ENCODE results near the gene INHA. TPM values are rescaled to one million over a fixed set of nuclear protein-coding genes. Genes with fewer than 3 reads are reported as not detected.

The INHA gene
- total RNA-seq, 2 experiments from 2014 or later = not detected

GRCh38 chr2:219553463-219553963 is 18.6 kb upstream of the INHA start:
- CTCF ChIA-PET = interaction anchor here (0.9 to 4.2 kb wide), 2 partner anchors 9 to 12 kb away, joined by 3 to 23 read pairs; no protein-coding TSS in a partner anchor
- DNase-seq = no peak
- POLR2A ChIA-PET = no interaction called here
- Mint-ChIP-seq H3K9me3 (no peaks in the 10 kb centered on the region), H3K36me3 (ENCODE audit: low read depth) (no peaks in the 10 kb centered on the region), H3K4me3 (peak overlapping the region; percentile 24), H3K27me3 (peaks cover 34% of the 10 kb centered on the region), H3K27ac (no peak overlapping the region), H3K4me1 (ENCODE audit: low read depth) (no peaks in the 10 kb centered on the region)
- intact Hi-C loops (cut with micrococcal nuclease) = no loop called here
- no peak for ATAC-seq
- TF ChIP-seq, protein P1, sequence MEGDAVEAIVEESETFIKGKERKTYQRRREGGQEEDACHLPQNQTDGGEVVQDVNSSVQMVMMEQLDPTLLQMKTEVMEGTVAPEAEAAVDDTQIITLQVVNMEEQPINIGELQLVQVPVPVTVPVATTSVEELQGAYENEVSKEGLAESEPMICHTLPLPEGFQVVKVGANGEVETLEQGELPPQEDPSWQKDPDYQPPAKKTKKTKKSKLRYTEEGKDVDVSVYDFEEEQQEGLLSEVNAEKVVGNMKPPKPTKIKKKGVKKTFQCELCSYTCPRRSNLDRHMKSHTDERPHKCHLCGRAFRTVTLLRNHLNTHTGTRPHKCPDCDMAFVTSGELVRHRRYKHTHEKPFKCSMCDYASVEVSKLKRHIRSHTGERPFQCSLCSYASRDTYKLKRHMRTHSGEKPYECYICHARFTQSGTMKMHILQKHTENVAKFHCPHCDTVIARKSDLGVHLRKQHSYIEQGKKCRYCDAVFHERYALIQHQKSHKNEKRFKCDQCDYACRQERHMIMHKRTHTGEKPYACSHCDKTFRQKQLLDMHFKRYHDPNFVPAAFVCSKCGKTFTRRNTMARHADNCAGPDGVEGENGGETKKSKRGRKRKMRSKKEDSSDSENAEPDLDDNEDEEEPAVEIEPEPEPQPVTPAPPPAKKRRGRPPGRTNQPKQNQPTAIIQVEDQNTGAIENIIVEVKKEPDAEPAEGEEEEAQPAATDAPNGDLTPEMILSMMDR (IDR thresholded peaks at IDR 0.05) = no peak

DNA sequence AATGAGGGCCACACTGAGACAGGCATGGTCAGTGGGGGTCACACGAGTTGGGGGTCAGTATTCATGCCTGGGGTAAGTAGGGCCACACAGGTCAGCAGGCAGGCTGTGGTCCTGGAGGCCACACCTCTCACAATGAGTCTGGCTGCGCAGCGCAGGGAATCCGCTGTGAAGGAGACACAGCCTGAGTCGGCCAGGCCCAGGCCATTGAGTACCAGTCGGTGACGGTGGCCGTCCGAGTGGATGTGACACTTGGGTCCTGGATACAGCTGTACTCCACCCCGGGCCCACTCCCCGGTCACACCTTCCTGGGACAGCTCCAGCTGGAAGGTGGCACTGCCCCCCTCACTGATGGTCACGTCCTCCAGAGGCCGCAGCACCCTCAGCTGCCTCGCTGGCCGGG is 17.8 kb upstream of the INHA start:
- H3K4me3 Mint-ChIP-seq = no peak overlapping the region
- no peak overlapping the region for H3K27ac Mint-ChIP-seq
- no peaks in the 10 kb centered on the region for H3K9me3 Mint-ChIP-seq
- intact Hi-C loops (cut with micrococcal nuclease) = no loop called here
- DNase-seq (no peak), ATAC-seq (no peak)
- POLR2A ChIA-PET = no interaction called here
- H3K4me1 Mint-ChIP-seq (ENCODE audit: low read depth) = no peaks in the 10 kb centered on the region
- TF ChIP-seq, protein P1 (IDR thresholded peaks at IDR 0.05) = no peak
- CTCF ChIA-PET = interaction anchor here (1.4 to 4.2 kb wide), 2 partner anchors 13 kb away, joined by 3 to 23 read pairs; no protein-coding TSS in a partner anchor
- no peaks in the 10 kb centered on the region for H3K36me3 Mint-ChIP-seq (ENCODE audit: low read depth)
- peaks cover 32% of the 10 kb centered on the region for H3K27me3 Mint-ChIP-seq

- ChIA-PET CTCF (interaction anchor here (0.7 to 1.8 kb wide), 3 partner anchors 15 to 153 kb away, joined by 3 to 4 read pairs (median 3); no protein-coding TSS in a partner anchor), POLR2A (no interaction called here)
- DNase-seq (no peak), ATAC-seq (no peak)
- H3K4me1 Mint-ChIP-seq (ENCODE audit: low read depth) = no peaks in the 10 kb centered on the region
- intact Hi-C loops (cut with micrococcal nuclease) = no loop called here
- no peaks in the 10 kb centered on the region for H3K9me3 Mint-ChIP-seq
- no peak overlapping the region for H3K4me3 Mint-ChIP-seq
- TF ChIP-seq, protein P1 (IDR thresholded peaks at IDR 0.05) = no peak
- no peak overlapping the region for H3K27ac Mint-ChIP-seq
- peaks cover 26% of the 10 kb centered on the region for H3K27me3 Mint-ChIP-seq
- H3K36me3 Mint-ChIP-seq (ENCODE audit: low read depth) = no peaks in the 10 kb centered on the region
Measured at GRCh38 chr2:219555956-219556355, 16.2 kb upstream of the INHA start.

DNA sequence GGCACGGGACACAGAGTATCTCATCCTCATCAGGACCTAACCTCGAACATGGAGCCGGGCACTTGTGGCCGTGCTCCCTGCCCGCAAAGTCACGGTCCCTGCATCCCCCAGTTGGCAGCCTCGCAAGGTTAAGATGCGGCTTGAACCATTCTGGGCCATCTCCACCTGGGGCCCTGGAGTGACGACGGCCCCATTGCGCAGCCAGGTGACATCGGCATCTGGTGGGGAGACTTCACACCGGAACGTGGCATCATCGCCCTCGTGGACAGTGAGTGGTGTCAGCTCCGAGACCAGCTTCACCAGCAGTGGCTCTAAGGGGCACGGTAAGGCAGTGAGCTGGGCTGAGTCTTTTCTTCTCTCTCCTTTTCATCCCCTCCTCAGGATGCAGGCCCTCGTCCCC is 15.7 kb upstream of the INHA start:
- TF ChIP-seq, protein P1 (IDR thresholded peaks at IDR 0.05) = no peak
- ATAC-seq = no peak
- H3K36me3 Mint-ChIP-seq (ENCODE audit: low read depth) = no peaks in the 10 kb centered on the region
- H3K4me1 Mint-ChIP-seq (ENCODE audit: low read depth) = no peaks in the 10 kb centered on the region
- H3K27ac Mint-ChIP-seq = no peak overlapping the region
- intact Hi-C loops (cut with micrococcal nuclease) = no loop called here
- peaks cover 24% of the 10 kb centered on the region for H3K27me3 Mint-ChIP-seq
- no peak overlapping the region for H3K4me3 Mint-ChIP-seq
- CTCF ChIA-PET = interaction anchor here (1.1 to 1.8 kb wide), 2 partner anchors 27 to 87 kb away, joined by 3 to 4 read pairs; no protein-coding TSS in a partner anchor
- no peak for DNase-seq
- H3K9me3 Mint-ChIP-seq = no peaks in the 10 kb centered on the region
- POLR2A ChIA-PET = interaction anchor here (1.0 kb wide), 1 partner anchor 24 kb away, joined by 3 read pairs; no protein-coding TSS in a partner anchor

- TF ChIP-seq, protein P1 (IDR thresholded peaks at IDR 0.05) = no peak
- Mint-ChIP-seq H3K27ac (no peak overlapping the region), H3K36me3 (ENCODE audit: low read depth) (no peaks in the 10 kb centered on the region), H3K27me3 (peaks cover 21% of the 10 kb centered on the region), H3K4me1 (ENCODE audit: low read depth) (no peaks in the 10 kb centered on the region), H3K4me3 (no peak overlapping the region), H3K9me3 (no peaks in the 10 kb centered on the region)
- ChIA-PET POLR2A (interaction anchor here (1.0 kb wide), 1 partner anchor 23 kb away, joined by 3 read pairs; no protein-coding TSS in a partner anchor), CTCF (interaction anchor here (1.1 to 1.8 kb wide), 4 partner anchors 14 to 86 kb away, joined by 3 to 4 read pairs (median 3); partner anchors contain the start of gene OBSL1)
- DNase-seq = no peak
- no peak for ATAC-seq
- intact Hi-C loops (cut with micrococcal nuclease) = no loop called here
Measured at GRCh38 chr2:219557320-219557719, 14.8 kb upstream of the INHA start.
